GM12892 (cell line): ENCODE measurements around the gene DMTF1.

Experiments
- POLR2A ChIP-seq: IDR thresholded peaks from 2 replicates; pipeline ENCODE4 v1.6.1; 2011; ENCODE audit warnings: low read depth, low read length, control low read depth
- POLR2AphosphoS5 ChIP-seq: IDR thresholded peaks from 2 replicates; pipeline ENCODE4 v1.6.1; 2011; ENCODE audit warnings: low read depth, low read length, control low read depth
- TAF1 ChIP-seq: IDR thresholded peaks from 2 replicates; pipeline ENCODE4 v1.6.1; 2011; ENCODE audit warnings: low read depth, mild to moderate bottlenecking, control low read depth, low read length, borderline replicate concordance

DNA sequence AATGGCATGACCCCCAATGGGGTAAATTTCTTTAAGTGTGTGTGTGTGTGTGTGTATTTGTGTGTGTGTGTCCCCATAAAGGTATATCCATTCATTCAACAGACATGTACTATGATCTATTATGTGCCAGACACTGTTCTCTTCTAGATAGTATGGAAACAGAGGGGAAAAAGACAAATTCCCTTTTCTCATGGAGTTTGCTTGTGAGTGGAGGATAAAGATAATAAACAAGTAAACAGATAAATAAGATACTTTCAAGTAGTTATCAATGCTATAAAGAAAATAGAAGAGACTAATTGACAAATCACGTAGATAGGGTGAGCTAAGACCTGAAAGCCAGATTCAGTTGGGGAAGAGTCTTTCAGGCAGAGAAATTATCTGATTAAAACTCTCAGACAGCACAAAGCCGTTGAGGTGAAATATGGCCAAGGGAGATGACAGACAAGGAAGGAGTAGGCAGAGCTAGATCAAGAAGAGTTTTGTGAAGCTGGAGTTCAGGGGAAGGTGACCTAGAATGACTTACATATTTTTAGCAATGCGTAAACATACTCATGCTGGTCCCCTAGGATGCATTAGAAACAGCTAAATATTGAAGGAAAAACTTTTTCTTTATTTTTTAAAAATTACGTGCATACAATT is 45.2 kb upstream of the DMTF1 start:
- TF ChIP-seq POLR2A (no peak), POLR2AphosphoS5 (no peak), TAF1 (no peak)
